Fibroblast of mammary gland (primary cell): ENCODE data around the gene OSBPL10.
A peak's percentile ranks its signal among the peaks of the same experiment; 100 is the strongest.

ENCODE experiments used
- DNase-seq: peaks from one replicate; pipeline ENCODE4 v3.0.0-alpha.2; 2010; ENCODE audit warnings: low read depth
- H3K4me3 ChIP-seq: 2 replicates; pipeline ENCODE4 v1.5.1; 2011; ENCODE audit warnings: low read depth, mild to moderate bottlenecking, low read length, moderate library complexity; ENCODE audit not compliant: control insufficient read depth
- TF ChIP-seq, protein P1 (sequence below): conservative IDR thresholded peaks from 2 replicates; pipeline ENCODE4 v1.5.1; 2011; ENCODE audit warnings: low read depth, low read length, inconsistent platforms; ENCODE audit not compliant: control insufficient read depth, insufficient read depth

OSBPL10 gene

GRCh38 chr3:31921837-31922236 is 59.2 kb downstream of the OSBPL10 start:
- no peak for DNase-seq
- TF ChIP-seq, protein P1, sequence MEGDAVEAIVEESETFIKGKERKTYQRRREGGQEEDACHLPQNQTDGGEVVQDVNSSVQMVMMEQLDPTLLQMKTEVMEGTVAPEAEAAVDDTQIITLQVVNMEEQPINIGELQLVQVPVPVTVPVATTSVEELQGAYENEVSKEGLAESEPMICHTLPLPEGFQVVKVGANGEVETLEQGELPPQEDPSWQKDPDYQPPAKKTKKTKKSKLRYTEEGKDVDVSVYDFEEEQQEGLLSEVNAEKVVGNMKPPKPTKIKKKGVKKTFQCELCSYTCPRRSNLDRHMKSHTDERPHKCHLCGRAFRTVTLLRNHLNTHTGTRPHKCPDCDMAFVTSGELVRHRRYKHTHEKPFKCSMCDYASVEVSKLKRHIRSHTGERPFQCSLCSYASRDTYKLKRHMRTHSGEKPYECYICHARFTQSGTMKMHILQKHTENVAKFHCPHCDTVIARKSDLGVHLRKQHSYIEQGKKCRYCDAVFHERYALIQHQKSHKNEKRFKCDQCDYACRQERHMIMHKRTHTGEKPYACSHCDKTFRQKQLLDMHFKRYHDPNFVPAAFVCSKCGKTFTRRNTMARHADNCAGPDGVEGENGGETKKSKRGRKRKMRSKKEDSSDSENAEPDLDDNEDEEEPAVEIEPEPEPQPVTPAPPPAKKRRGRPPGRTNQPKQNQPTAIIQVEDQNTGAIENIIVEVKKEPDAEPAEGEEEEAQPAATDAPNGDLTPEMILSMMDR, result no peak
- H3K4me3 ChIP-seq, result no peak overlapping the region

DNA sequence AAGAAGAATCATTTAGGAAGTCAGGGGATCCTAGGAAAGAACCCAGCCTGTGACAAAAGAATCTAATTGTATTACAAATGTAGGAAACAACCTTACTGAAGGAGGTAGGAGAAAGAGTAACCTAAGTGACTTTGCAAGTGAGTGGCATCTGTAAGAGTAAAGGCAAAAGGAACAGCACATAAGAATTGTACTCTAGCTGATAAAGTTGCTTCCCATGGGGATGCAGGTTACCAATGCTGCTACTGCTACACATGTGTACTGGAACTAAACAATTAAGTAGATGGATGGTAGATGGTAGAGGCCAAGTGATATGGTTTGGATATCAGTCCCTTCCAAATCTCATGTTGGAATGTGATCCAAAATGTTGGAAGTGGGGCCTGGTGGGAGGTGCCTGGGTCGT is 60.8 kb downstream of the OSBPL10 start:
- no peak overlapping the region for H3K4me3 ChIP-seq
- DNase-seq, result no peak
- TF ChIP-seq, protein P1, result no peak

DNA sequence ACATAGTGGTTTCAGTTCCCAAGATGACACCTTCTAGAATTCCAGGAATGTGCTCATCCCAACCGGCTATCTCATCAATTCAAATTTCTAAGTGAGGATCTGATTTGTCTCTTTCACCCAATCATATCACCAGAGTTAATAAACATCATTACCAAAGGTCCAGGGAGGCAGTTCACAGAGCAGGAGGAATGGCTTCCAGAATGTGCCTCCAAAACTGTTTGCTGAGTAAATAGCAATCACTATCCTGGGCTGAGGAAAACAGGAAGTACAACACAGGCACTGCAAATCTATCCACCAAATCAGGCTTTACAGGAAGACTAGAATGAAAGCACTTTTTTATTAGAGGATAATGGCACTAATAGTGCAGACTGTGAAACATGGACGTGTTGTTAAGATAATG is 61.5 kb downstream of the OSBPL10 start:
- no peak overlapping the region for H3K4me3 ChIP-seq
- TF ChIP-seq, protein P1, result no peak
- DNase-seq, result no peak

DNA sequence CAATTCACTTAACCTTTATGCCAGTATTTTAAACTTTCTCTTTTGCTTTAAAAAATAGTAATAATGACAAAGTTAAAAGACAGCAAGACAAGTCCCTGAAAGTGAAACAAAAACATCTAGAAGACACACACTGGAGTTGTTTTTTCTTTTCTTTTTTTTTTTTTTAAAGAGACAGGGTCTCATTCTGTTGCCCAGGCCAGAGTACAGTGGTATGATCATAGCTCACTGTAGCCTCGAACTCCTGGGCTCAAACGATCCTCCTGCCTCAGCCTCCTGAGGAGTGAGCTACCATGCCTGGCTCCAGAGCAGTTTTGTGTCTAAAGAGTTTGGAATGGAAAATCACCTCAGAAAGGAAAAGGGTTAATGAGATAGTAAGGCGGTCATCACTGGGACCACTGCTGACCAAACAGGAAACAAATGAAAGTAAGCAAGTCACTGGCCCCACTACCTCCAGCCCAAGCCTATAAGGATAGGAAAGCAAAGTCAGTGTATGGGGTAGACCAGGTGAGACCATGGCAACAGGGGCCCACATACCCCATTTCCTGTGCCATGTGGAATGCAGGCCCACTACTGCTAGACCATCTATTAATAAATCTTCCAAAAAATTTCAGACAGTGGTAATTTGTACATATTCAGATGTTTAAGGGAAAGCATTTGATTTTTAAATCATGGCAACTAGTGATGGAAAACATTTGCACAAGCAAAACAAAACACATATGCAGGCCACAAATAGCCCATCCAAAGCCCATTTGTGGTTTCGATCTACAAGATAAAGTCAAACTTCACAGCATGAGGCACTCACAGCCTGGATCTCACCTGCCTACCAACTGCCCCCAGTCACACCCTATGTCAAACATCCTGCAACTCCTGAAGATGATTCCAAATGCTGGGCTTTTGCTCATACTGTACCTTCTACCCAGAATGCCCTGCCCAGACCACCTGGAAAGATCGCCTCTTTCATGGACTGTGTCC is 62.6 kb downstream of the OSBPL10 start:
- TF ChIP-seq, protein P1, result no peak
- no peak overlapping the region for H3K4me3 ChIP-seq
- peak; percentile 21 for DNase-seq

GRCh38 chr3:31917303-31918005 is 63.6 kb downstream of the OSBPL10 start:
- TF ChIP-seq, protein P1, result no peak
- H3K4me3 ChIP-seq, result no peak overlapping the region
- DNase-seq, result peak; percentile 12

GRCh38 chr3:31911643-31912042 is 69.4 kb downstream of the OSBPL10 start:
- TF ChIP-seq, protein P1, result no peak
- DNase-seq, result peak; percentile 24
- H3K4me3 ChIP-seq, result no peak overlapping the region
